Activated CD4-positive, alpha-beta T cell treated with anti-CD3 and anti-CD28 coated beads, Interleukin-2, amount 50 U/mL, for 4 hours (primary cell): Measurements from ENCODE around the gene NTMT2.

Experiments
- DNase-seq, 2 experiments: peaks; one replicate each; pipeline ENCODE4 v3.0.0-alpha.2; 2020

Gene NTMT2

DNA sequence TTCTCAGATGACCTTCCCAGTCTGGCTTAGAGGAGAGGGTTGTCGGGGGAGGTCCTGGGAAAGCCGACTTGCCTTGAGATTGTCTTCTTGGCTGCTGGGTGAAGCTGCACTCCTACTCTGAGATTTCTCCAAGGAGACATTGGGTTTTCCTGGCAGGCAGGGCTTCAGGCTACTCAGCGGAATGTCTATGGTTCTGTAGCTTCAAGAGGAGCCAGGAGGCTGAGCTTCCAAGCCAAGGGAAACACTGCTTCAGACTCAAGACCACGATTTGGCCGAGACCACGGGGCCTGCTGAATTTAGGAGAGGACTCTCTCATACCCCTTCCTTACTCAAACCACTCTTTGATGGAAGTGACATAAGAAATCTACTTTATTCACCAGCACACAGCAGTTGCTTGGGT lies 67.8 kb downstream of the NTMT2 start:
- DNase-seq, result no peak

GRCh38 chr1:170214117-170215032 lies 68.6 kb downstream of the NTMT2 start:
- DNase-seq, result no peak

- no peak for DNase-seq
Measured at GRCh38 chr1:170215072-170215885, 69.5 kb downstream of the NTMT2 start.

GRCh38 chr1:170217517-170218256 lies 71.9 kb downstream of the NTMT2 start:
- DNase-seq, result no peak

DNA sequence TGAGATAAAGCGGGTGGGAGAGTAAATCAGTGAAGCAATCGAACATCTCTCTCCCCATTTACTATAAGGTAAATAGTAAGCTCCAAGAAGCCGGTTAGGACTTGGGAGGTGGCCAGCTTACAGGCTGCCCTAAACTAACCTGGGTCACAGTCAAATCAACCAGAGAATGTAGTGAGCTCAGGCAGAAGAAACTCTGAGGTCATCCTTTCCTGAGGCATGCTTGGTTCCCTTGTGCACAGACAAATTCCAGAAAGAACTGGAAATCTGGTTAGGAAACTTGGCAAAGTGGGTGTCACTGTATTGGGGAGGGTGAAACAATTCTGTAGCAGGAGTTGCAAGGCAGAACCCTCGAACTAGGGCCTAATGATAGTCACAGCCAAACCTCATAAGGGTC lies 72.5 kb downstream of the NTMT2 start:
- no peak for DNase-seq
